ENCODE results near the gene NLGN1.

The NLGN1 gene

DNA sequence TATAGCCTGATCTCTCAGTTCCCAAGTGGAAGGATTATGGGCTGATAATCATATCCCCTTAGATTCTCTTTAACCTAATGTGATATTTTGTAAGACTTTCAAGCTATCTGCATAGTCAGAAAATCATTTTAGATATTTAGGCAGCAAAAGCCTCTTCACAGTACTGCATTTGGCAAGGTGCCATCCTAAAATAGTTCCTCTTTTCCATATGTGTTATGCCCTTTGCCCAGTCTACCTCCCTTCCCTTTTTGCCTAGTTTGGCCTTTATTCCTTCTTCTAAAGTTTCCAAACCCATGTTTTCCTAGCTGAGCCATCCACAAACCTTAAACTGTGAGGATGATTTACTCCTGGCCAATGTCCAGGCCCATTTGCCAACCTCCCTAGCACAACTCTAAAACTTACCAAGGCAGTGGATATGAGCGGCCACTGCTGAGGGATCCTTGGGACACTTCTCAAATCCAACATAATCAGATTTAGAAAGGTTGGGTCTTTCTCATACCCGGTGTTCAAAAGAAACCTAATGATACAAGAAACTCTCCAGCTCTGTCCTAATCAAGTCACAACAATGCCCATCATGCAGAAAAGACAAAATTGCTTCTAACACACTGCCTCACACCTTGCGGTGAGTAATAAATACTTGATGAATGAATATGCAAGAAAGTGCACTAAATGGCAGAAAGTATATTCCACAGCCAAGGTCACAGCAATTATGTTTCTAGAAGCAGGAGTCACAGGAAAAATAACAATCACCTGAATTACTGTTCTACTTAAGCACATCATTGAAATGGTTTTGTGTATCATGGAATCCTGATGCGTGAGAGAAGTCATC is 493.9 kb downstream of the NLGN1 start:
- H3K27me3 ChIP-seq: no peaks in the 10 kb centered on the region
- no peak overlapping the region for H3K4me3 ChIP-seq (ENCODE audit: low read depth in 1 of 2, low read length in 1 of 2)
- H3K4me1 ChIP-seq (ENCODE audit: control insufficient read depth in 1 of 2, insufficient read depth in 1 of 2, low read depth in 1 of 2, low read length in 1 of 2): no peaks in the 10 kb centered on the region
- H3K27ac ChIP-seq: no peak overlapping the region
- TF ChIP-seq, protein P1, sequence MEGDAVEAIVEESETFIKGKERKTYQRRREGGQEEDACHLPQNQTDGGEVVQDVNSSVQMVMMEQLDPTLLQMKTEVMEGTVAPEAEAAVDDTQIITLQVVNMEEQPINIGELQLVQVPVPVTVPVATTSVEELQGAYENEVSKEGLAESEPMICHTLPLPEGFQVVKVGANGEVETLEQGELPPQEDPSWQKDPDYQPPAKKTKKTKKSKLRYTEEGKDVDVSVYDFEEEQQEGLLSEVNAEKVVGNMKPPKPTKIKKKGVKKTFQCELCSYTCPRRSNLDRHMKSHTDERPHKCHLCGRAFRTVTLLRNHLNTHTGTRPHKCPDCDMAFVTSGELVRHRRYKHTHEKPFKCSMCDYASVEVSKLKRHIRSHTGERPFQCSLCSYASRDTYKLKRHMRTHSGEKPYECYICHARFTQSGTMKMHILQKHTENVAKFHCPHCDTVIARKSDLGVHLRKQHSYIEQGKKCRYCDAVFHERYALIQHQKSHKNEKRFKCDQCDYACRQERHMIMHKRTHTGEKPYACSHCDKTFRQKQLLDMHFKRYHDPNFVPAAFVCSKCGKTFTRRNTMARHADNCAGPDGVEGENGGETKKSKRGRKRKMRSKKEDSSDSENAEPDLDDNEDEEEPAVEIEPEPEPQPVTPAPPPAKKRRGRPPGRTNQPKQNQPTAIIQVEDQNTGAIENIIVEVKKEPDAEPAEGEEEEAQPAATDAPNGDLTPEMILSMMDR (IDR thresholded peaks at IDR 0.05): no peak
- H3K9me3 ChIP-seq: no peaks in the 10 kb centered on the region
- no peaks in the 10 kb centered on the region for H3K36me3 ChIP-seq

DNA sequence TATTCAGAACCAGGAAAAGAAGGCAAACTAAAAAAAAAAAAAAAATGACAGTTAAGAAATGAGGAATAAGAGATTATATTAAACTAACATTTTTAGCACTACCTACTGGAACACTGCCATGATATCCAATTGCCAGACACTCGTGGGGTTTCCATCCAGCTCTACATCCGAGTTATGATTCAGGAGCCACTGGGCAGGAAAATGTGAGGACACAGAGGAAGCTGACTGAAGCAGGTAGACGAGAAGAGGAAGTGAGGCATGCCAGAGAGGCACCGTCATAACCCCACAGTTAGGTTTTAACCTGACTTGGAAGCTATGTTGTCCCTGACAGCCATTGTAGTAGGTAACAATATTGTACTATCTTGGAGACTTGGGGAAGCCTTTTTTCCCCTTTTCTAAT is 495.0 kb downstream of the NLGN1 start:
- TF ChIP-seq, protein P1 (IDR thresholded peaks at IDR 0.05): no peak

DNA sequence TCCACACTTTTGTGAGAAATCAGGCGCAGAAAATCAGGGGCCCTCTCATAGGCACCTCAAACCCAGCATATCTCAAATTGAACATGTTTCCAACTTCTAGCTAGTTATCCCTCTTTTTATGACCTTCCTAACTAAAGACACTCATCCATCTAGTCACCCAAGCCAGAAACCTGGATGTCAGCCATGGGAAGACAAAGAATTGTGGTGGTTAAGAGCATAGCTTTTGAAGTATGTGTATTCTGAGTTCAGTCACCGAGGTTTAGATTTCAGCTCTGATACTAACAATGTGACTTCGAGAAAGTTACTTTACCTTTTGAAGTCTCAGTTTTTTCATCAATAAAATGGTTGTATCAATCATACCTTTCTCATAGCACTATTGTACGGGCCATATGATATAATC is 495.5 kb downstream of the NLGN1 start:
- Histone ChIP-seq H3K27me3 (no peaks in the 10 kb centered on the region), H3K9me3 (no peaks in the 10 kb centered on the region), H3K36me3 (no peaks in the 10 kb centered on the region), H3K4me1 (ENCODE audit: control insufficient read depth in 1 of 2, insufficient read depth in 1 of 2, low read depth in 1 of 2, low read length in 1 of 2) (no peaks in the 10 kb centered on the region), H3K27ac (no peak overlapping the region), H3K4me3 (ENCODE audit: low read depth in 1 of 2, low read length in 1 of 2) (no peak overlapping the region)
- TF ChIP-seq, protein P1 (IDR thresholded peaks at IDR 0.05): no peak

More for the DNA sequence above, 495.0 kb downstream of the NLGN1 start:
- Histone ChIP-seq H3K9me3 (no peaks in the 10 kb centered on the region), H3K27me3 (no peaks in the 10 kb centered on the region), H3K4me1 (ENCODE audit: control insufficient read depth in 1 of 2, insufficient read depth in 1 of 2, low read depth in 1 of 2, low read length in 1 of 2) (no peaks in the 10 kb centered on the region), H3K4me3 (ENCODE audit: low read depth in 1 of 2, low read length in 1 of 2) (no peak overlapping the region), H3K27ac (no peak overlapping the region), H3K36me3 (no peaks in the 10 kb centered on the region)

DNA sequence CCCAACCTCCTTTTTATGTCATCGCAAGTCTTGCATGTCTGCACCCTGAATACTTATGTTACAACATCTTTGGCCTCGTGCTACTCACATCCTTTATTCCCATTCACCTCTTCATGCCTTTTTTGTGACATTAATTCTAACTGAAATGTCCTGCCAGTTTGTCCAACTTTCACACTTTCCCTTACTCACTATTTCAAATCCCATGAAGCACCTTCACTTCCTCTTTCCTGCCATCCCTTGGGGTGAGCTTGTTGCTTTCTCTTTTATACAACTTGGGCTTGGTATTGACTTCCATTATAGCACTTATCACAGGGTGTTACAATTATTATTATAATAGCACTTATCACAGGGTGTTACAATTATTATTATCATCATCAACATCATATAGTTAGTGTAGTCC is 496.3 kb downstream of the NLGN1 start:
- TF ChIP-seq, protein P1 (IDR thresholded peaks at IDR 0.05): no peak
- Histone ChIP-seq H3K4me3 (ENCODE audit: low read depth in 1 of 2, low read length in 1 of 2) (no peak overlapping the region), H3K36me3 (no peaks in the 10 kb centered on the region), H3K4me1 (ENCODE audit: control insufficient read depth in 1 of 2, insufficient read depth in 1 of 2, low read depth in 1 of 2, low read length in 1 of 2) (no peaks in the 10 kb centered on the region), H3K27ac (no peak overlapping the region), H3K9me3 (no peaks in the 10 kb centered on the region), H3K27me3 (no peaks in the 10 kb centered on the region)

DNA sequence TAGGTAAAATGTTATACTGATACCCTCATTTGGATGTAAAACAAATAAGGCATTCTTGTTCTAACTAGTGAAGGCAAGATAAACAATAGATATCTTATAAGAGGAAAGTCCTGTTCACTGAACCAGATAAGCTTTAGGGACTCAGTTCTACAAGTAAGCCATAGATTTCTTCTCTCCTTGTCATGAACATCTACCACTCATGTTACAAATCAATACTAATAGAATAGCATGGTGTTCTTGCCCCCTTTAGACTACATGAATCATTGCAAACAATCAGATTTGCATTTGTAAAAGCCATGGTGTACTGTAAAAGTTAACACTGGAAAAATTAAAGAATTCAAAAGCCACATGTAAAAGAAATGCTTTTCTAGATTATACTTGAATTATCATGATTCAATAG is 500.1 kb downstream of the NLGN1 start:
- Histone ChIP-seq H3K9me3 (no peaks in the 10 kb centered on the region), H3K36me3 (no peaks in the 10 kb centered on the region), H3K4me3 (ENCODE audit: low read depth in 1 of 2, low read length in 1 of 2) (no peak overlapping the region), H3K27me3 (no peaks in the 10 kb centered on the region), H3K27ac (no peak overlapping the region), H3K4me1 (ENCODE audit: control insufficient read depth in 1 of 2, insufficient read depth in 1 of 2, low read depth in 1 of 2, low read length in 1 of 2) (no peaks in the 10 kb centered on the region)
- TF ChIP-seq, protein P1 (IDR thresholded peaks at IDR 0.05): no peak
